Spleen (tissue), 11 donors: ENCODE data around the gene PDRG1. TPM values are rescaled to one million over a fixed set of nuclear protein-coding genes. Genes with fewer than 3 reads are reported as not detected.

Experiments used
- DNase-seq: peaks from one replicate; pipeline ENCODE4 v3.0.0-alpha.2; 2020
- H3K27ac ChIP-seq, 8 donors: fragments of 200-600 bp; sonication (generic) in 7 of 8; 1 replicate in 4 of 8; 2 replicates in 4 of 8; pipeline versions ENCODE4 v1.5.0 to v1.8.0; 2016 to 2021; ENCODE audit warnings: inconsistent platforms in 4 of 8, mild to moderate bottlenecking in 4 of 8, moderate library complexity in 1 of 8
- H3K27me3 ChIP-seq, 7 donors: fragments of 200-600 bp; sonication (generic) in 6 of 7; replicated peaks in 1 of 7; 1 replicate in 4 of 7; 2 replicates in 3 of 7; pipeline versions ENCODE4 v1.5.0 to v1.8.0; 2016 to 2021; ENCODE audit warnings: inconsistent platforms in 3 of 7, mild to moderate bottlenecking in 1 of 7
- H3K36me3 ChIP-seq, 6 donors: fragments of 200-600 bp; sonication (generic) in 5 of 6; 1 replicate in 4 of 6; 2 replicates in 2 of 6; pipeline versions ENCODE4 v1.5.0 to v1.8.0; 2016 to 2021; ENCODE audit warnings: inconsistent platforms in 2 of 6
- H3K4me1 ChIP-seq, 6 donors: fragments of 200-600 bp; sonication (generic) in 5 of 6; 1 replicate in 3 of 6; 2 replicates in 3 of 6; pipeline versions ENCODE4 v1.5.0 to v1.8.0; 2016 to 2021; ENCODE audit warnings: inconsistent platforms in 3 of 6
- H3K4me3 ChIP-seq, 8 donors: fragments of 200-600 bp; sonication (generic) in 7 of 8; 1 replicate in 4 of 8; 2 replicates in 4 of 8; pipeline versions ENCODE4 v1.5.0 to v1.8.0; 2016 to 2021; ENCODE audit warnings: inconsistent platforms in 4 of 8, mild to moderate bottlenecking in 4 of 8, moderate library complexity in 2 of 8
- H3K9me3 ChIP-seq, 8 donors: fragments of 200-600 bp; sonication (generic) in 7 of 8; 1 replicate in 4 of 8; 2 replicates in 4 of 8; pipeline versions ENCODE4 v1.5.0 to v1.8.0; 2016 to 2021; ENCODE audit warnings: inconsistent platforms in 4 of 8
- CTCF ChIP-seq, 11 experiments: fragments of 200-600 bp in 7 of 11; fragments of 450-650 bp in 4 of 11; sonication (generic) in 4 of 11; IDR thresholded peaks in 8 of 11; conservative IDR thresholded peaks in 3 of 11; 1 replicate in 7 of 11; 2 replicates in 4 of 11; pipeline versions ENCODE4 v1.4.0 to v1.8.0; 2016 to 2021; ENCODE audit warnings: antibody characterized with exemption in 11 of 11, inconsistent platforms in 4 of 11, mild to moderate bottlenecking in 1 of 11
- POLR2A ChIP-seq, 3 donors: fragments of 450-650 bp; IDR thresholded peaks; one replicate each; pipeline ENCODE4 v1.5.1; 2017; ENCODE audit warnings: antibody characterized with exemption in 3 of 3, mild to moderate bottlenecking in 1 of 3
- POLR2AphosphoS5 ChIP-seq, 3 donors: sonication (generic); formaldehyde crosslinking; IDR thresholded peaks; one replicate each; pipeline ENCODE4 v1.5.1; 2017; ENCODE audit warnings: antibody characterized with exemption in 3 of 3
- WGBS, 5 donors: extraction: QIAGEN DNeasy Blood & Tissue Kit in 3 of 5; methylation state at CpG; one replicate each; pipeline versions ENCODE4 v1.1.5 to v1.1.7; 2013 to 2018; 5-methylcytosine and 5-hydroxymethylcytosine counted together
- intact Hi-C: fragments of 100-400 bp; cut with DNase I; formaldehyde crosslinking; loops from one replicate; pipeline ENCODE4 v1.15.0; 2023; ENCODE audit warnings: low total_unique reads
- polyA plus RNA-seq, 3 donors: library from polyadenylated mRNA; stranded (reverse); fragments of 200-250 nt; gene quantifications; one replicate each; pipeline ENCODE4 v1.2.1, GENCODE V29; 2013
- small RNA-seq, 4 donors: library from RNA; depleted of rRNA; stranded (forward); fragments of <200 nt; gene quantifications; one replicate each; pipeline ENCODE3, GENCODE V24; 2016
- total RNA-seq, 7 donors: library from RNA; depleted of rRNA in 3 of 7; stranded (reverse); fragments of >200 nt in 3 of 7; fragmentation: NEBNext Ultra II Directional in 4 of 7; extraction: Animal tissue kit (Norgen Biotek cat#: 25700) in 4 of 7; gene quantifications; one replicate each; pipeline versions ENCODE4 v1.1.0 to v1.2.1, GENCODE V29; 2016 to 2021
- donor health status: healthy with polysubstance abuse.
- donor health status: DM: no; HTN: no; CAD: no; lungs with moderate emphysema.
- donor health status: DM: no; HTN: no; CAD: no.
- donor health status: Bipolar disorder and iron deficiency.
- donor health status: healthy.
- donor health status: DM: no; HTN: no; CAD: no.
- donor health status: DM: yes; HTN: yes; CAD: no.

The PDRG1 gene
- total and polyA plus RNA-seq, 10 donors = 8.2 to 21.1 (median 11.2) TPM

DNA sequence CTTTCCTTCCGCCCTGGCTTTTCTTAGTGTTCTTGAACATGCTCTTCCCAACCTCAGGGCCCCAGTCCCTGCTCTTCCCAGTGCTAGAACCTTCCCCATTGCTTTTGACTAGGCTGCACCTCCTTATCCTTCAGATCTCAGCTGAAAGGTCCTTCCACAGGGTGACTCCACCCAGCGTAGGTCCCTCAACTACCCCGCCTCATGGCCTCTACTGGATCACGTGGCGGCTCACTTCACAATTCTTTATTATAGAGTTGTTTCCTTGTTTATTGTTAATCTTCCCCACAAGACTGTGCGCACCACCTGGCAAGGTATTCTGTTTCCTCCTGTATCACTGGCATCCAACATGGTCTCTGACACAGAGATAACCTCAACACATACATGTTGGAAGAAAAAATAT lies 50.2 kb downstream of the PDRG1 start:
- TF ChIP-seq CTCF (IDR thresholded peaks at IDR 0.05 in 8 of 11, conservative IDR thresholded peaks at IDR 0.05 in 3 of 11) = no peak
- H3K27me3 ChIP-seq = no peaks in the 10 kb centered on the region
- H3K9me3 ChIP-seq = no peaks in the 10 kb centered on the region
- H3K4me1 ChIP-seq = no peaks in the 10 kb centered on the region
- WGBS, 5 donors = 89 to 96% (median 92%) methylated on average over 6 of the region's 6 CpGs
- DNase-seq = no peak
- no peak overlapping the region for H3K27ac ChIP-seq
- intact Hi-C loops = no loop called here
- H3K36me3 ChIP-seq = no peaks in the 10 kb centered on the region
- no peak overlapping the region for H3K4me3 ChIP-seq

DNA sequence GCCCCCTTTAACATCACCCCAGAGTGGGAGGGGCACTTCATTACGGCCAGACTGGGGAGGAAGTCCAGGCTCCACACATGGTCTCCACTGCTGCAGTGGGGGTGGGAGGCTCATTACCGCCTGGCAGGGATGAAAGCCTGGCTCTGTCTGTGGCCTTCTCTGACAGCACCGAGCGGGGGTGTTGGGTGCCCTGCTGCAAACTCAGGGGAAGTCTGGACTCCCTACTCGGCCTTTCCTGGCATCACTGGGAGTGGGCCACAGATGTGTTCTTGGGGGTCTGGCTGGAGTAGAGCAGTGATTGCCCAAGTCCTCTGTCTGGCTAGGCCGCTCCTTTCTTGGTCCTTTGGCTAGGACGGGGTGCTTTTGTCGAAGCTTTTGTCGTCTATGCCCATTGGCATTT lies 54.3 kb downstream of the PDRG1 start:
- intact Hi-C loops = no loop called here
- no peak for DNase-seq
- H3K9me3 ChIP-seq = no peaks in the 10 kb centered on the region
- no peak overlapping the region for H3K27ac ChIP-seq
- H3K27me3 ChIP-seq = no peaks in the 10 kb centered on the region
- WGBS, 5 donors = 82 to 92% (median 86%) methylated on average over 9 of the region's 9 CpGs
- H3K4me3 ChIP-seq = no peak overlapping the region
- TF ChIP-seq CTCF (IDR thresholded peaks at IDR 0.05 in 8 of 11, conservative IDR thresholded peaks at IDR 0.05 in 3 of 11) = no peak
- no peak for TF ChIP-seq POLR2A (IDR thresholded peaks at IDR 0.05)
- TF ChIP-seq POLR2AphosphoS5 (IDR thresholded peaks at IDR 0.05) = no peak
- H3K4me1 ChIP-seq = peaks cover 0 to 17% (median 10%) of the 10 kb centered on the region in 6 donors
- H3K36me3 ChIP-seq = no peaks in the 10 kb centered on the region

GRCh38 chr20:31896049-31896448 lies 55.8 kb downstream of the PDRG1 start:
- H3K27ac ChIP-seq = peak overlapping the region in 4 of 8 donors; percentile 67 to 83 (median 76)
- H3K36me3 ChIP-seq = no peaks in the 10 kb centered on the region
- intact Hi-C loops = no loop called here
- H3K9me3 ChIP-seq = no peaks in the 10 kb centered on the region
- H3K4me3 ChIP-seq = no peak overlapping the region
- DNase-seq = no peak
- no peaks in the 10 kb centered on the region for H3K27me3 ChIP-seq
- TF ChIP-seq CTCF (IDR thresholded peaks at IDR 0.05 in 8 of 11, conservative IDR thresholded peaks at IDR 0.05 in 3 of 11) = no peak
- no peak for TF ChIP-seq POLR2AphosphoS5 (IDR thresholded peaks at IDR 0.05)
- no peak for TF ChIP-seq POLR2A (IDR thresholded peaks at IDR 0.05)
- H3K4me1 ChIP-seq = peaks cover 0 to 17% (median 10%) of the 10 kb centered on the region in 6 donors
- WGBS, 5 donors = 92 to 97% (median 93%) methylated on average over 9 of the region's 9 CpGs

DNA sequence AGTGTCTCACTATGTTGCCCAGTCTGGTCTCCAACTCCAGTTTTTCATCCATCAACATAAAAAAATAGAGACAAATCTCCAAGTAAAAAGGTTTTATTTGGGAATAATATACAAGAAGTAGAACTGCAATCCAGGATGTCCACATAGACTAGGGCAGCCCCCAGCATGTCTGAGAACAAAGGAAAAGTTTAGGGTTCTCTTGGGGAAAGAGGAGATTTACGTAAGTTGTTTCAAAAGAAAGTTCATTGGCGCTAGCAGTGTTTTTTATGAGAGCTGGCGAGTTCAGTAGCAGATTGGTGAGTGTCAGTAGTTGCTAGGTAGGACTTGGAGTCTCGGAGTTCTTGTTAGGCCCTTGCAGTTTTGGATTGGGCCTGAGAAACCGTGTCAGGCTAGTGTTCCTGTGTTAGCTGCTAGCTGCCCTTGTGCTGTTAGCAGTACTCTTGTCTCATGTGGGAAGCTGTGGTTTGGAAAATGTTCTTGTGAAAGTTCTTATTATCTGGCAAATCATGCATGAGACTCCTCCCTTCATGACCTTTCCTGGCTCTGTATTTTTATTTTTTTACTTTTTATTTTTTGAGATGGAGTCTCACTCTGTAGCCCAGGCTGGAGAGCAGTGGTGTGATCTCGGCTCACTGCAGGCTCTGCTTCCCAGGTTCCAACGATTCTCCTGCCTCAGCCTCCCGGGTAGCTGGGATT lies 56.7 kb downstream of the PDRG1 start:
- H3K4me1 ChIP-seq = peaks cover 0 to 17% (median 10%) of the 10 kb centered on the region in 6 donors
- no peaks in the 10 kb centered on the region for H3K27me3 ChIP-seq
- H3K9me3 ChIP-seq = no peaks in the 10 kb centered on the region
- peak overlapping the region; percentile 27 to 83 (median 70) for H3K27ac ChIP-seq
- intact Hi-C loops = no loop called here
- no peaks in the 10 kb centered on the region for H3K36me3 ChIP-seq
- peak in 1 of 3 donors; percentile 36 for TF ChIP-seq POLR2AphosphoS5 (IDR thresholded peaks at IDR 0.05)
- TF ChIP-seq POLR2A (IDR thresholded peaks at IDR 0.05) = no peak
- TF ChIP-seq CTCF (IDR thresholded peaks at IDR 0.05 in 8 of 11, conservative IDR thresholded peaks at IDR 0.05 in 3 of 11) = peak in 1 of 11 experiments; percentile 7
- H3K4me3 ChIP-seq = no peak overlapping the region
- WGBS, 5 donors = 28 to 49% (median 36%) methylated on average over 8 of the region's 8 CpGs
- no peak for DNase-seq

Small RNA genes lying within 50 kb of the gene (small RNA-seq; reads per million reads assigned to genes)
- 0 to 0.14 (median 0) reads per million in 4 donors for gene RNU1-94P

Other genes with a start within 250 kb of the PDRG1 start
- gene BCL2L1, start 229.2 kb downstream of the PDRG1 start, total RNA-seq = 100 to 1,000 TPM in 4 of 7 donors, 10 to 100 TPM in 3; 70.2 to 167 (median 107) TPM
- gene BCL2L1, start 229.2 kb downstream of the PDRG1 start, polyA plus RNA-seq = 10 to 100 TPM; 18.7 to 55.5 (median 22.7) TPM
- gene TPX2, start 212.8 kb downstream of the PDRG1 start, total RNA-seq = 10 to 100 TPM in 3 of 7 donors, 1 to 10 TPM in 4; 2.6 to 16.2 (median 8.8) TPM
- 1 to 10 TPM; 1.4 to 9.3 (median 3.1) TPM for gene TPX2, start 212.8 kb downstream of the PDRG1 start, polyA plus RNA-seq
- 1 to 10 TPM in 6 of 7 donors, under 1 TPM in 1; 0.97 to 3.4 (median 2.2) TPM for gene MYLK2, start 132.7 kb downstream of the PDRG1 start, total RNA-seq
- 1 to 10 TPM; 1.7 to 1.9 (median 1.8) TPM for gene MYLK2, start 132.7 kb downstream of the PDRG1 start, polyA plus RNA-seq
- gene FOXS1, start 106.4 kb downstream of the PDRG1 start, total RNA-seq = 1 to 10 TPM; 1.4 to 5.6 (median 1.9) TPM
- gene FOXS1, start 106.4 kb downstream of the PDRG1 start, polyA plus RNA-seq = 1 to 10 TPM; 1.9 to 5.7 (median 2.8) TPM
- gene DUSP15, start 81.5 kb downstream of the PDRG1 start, total RNA-seq = 1 to 10 TPM in 6 of 7 donors, under 1 TPM in 1; 0.69 to 7.3 (median 2.1) TPM
- gene DUSP15, start 81.5 kb downstream of the PDRG1 start, polyA plus RNA-seq = 1 to 10 TPM; 2.5 to 6.7 (median 3.0) TPM
- under 1 TPM; 0.23 to 0.79 (median 0.37) TPM for gene TTLL9, start 81.4 kb downstream of the PDRG1 start, total RNA-seq
- gene TTLL9, start 81.4 kb downstream of the PDRG1 start, polyA plus RNA-seq = under 1 TPM; 0.22 to 0.33 (median 0.30) TPM
- under 1 TPM in 5 of 7 donors, not detected in 2; 0.07 to 0.21 (median 0.09) TPM for gene XKR7, start 16.1 kb upstream of the PDRG1 start, total RNA-seq
- under 1 TPM; 0.02 to 0.03 (median 0.02) TPM for gene XKR7, start 16.1 kb upstream of the PDRG1 start, polyA plus RNA-seq
- gene CCM2L, start 58.4 kb upstream of the PDRG1 start, total RNA-seq = 100 to 1,000 TPM in 5 of 7 donors, 10 to 100 TPM in 2; 64.8 to 186 (median 138) TPM
- gene CCM2L, start 58.4 kb upstream of the PDRG1 start, polyA plus RNA-seq = 100 to 1,000 TPM in 1 of 3 donors, 10 to 100 TPM in 2; 27.6 to 158 (median 71.1) TPM
- gene HCK, start 100.2 kb upstream of the PDRG1 start, total RNA-seq = 100 to 1,000 TPM; 139 to 341 (median 155) TPM
- 10 to 100 TPM; 44.3 to 76.4 (median 53.0) TPM for gene HCK, start 100.2 kb upstream of the PDRG1 start, polyA plus RNA-seq
- 10 to 100 TPM; 33.6 to 58.3 (median 42.7) TPM for gene TM9SF4, start 157.7 kb upstream of the PDRG1 start, total RNA-seq
- gene TM9SF4, start 157.7 kb upstream of the PDRG1 start, polyA plus RNA-seq = 10 to 100 TPM; 12.0 to 13.7 (median 13.3) TPM